Erythroblast (primary cell): ENCODE results near the gene CETN1.

Source experiments
- DNase-seq, 2 experiments: peaks; one replicate each; lab custom pipeline; 2025; lab: John Stamatoyannopoulos, UW
- GATA1 ChIP-seq: IDR thresholded peaks from 2 replicates; pipeline ENCODE4 v1.6.1; 2011; ENCODE audit warnings: low read depth, mild to moderate bottlenecking, control low read depth, low read length, moderate library complexity
- POLR2A ChIP-seq: IDR thresholded peaks from 2 replicates; pipeline ENCODE4 v1.6.1; 2011; ENCODE audit warnings: mild to moderate bottlenecking, low read length

Gene CETN1

DNA sequence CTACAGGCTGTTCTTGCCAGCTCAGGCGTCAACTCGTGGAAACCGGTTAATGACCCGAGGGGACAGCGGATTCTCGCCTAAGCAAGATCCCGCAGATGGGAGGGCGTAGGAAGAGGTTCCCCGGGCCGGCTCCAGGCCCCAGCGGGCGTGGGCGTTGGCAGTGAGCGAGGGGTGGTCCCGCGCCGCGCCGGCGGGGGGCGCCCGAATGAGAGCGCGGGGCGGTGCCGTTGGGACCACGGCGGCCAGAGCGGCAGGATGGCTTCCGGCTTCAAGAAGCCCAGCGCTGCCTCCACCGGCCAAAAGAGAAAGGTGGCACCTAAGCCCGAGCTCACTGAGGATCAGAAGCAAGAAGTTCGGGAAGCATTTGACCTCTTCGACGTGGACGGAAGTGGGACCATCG lies at the start of gene CETN1:
TSS of gene CETN1 (plus strand) at position 227 of the 400 bp plus-strand sequence. CDS start at position 256, 29 bp downstream.
- no peak for TF ChIP-seq POLR2A
- TF ChIP-seq GATA1, result no peak
- no peak for DNase-seq

DNA sequence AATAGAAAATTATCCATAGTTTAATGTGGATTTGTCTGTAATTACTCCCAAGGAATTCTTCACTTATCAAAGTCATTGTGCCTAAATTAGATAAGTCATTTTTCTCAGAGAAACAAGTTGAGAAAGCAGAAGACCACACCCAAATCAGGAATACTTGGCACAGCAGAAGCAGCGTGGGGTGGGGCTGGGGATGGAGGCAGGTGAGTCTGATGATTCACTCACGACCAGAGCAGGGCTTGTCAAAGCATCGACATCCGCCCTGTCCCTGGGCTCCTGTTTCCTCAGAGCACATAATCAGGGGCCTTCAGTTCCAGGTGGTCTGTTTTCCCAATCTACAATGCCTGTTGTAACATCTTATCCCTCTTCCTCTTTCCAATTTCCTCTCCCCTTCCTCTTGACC lies 48.2 kb upstream of the CETN1 start:
- TF ChIP-seq POLR2A (no peak), GATA1 (no peak)

DNA sequence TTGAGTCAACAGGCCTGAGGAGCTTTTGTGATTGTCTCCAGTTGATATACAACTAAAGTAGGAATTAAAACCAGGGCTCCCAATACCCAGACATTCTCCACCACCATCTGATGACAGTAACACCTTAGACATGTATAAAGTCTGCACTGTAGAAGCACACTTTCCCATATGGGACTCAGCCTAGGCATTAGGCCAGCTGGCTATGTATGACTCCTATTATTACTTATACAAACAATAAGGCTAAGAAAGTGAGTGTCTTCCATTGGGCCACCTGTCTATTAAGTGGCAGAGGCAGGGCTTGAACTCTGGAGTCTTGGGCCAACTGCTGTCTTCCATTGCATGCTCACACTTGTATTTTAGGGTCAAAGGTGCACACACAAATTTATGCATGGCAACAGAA lies 47.5 kb upstream of the CETN1 start:
- DNase-seq, result no peak
- TF ChIP-seq POLR2A (no peak), GATA1 (no peak)

More for the DNA sequence above, 48.2 kb upstream of the CETN1 start:
- DNase-seq, result no peak

DNA sequence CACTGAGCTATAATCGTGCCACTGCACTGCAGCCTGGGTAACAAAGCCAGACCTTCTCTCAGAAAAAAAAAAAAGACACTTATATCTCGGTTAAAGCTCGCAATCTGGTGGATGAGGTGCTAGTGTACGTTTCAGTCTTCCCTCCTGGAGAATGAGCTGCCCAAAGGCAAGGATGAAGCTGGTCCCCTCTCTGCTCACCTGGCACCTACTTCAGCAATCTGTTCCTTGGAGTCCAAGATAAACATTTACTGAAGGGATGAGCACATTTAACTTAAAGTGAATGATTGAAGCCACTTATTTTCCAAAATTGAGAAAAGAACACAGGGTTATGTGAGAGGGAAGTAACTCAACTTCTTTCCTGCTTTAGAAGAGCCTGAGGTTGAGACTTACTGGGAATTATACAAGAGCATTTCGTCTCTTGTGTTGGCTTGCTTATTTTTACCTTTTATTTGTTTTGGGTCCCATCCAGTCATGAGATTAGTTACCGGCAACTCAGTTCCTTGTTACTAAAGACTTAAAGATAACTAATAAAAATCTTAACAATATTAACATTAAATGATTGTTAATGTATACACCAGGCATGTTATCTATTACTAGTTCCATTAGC lies 46.1 kb upstream of the CETN1 start:
- DNase-seq, result no peak

DNA sequence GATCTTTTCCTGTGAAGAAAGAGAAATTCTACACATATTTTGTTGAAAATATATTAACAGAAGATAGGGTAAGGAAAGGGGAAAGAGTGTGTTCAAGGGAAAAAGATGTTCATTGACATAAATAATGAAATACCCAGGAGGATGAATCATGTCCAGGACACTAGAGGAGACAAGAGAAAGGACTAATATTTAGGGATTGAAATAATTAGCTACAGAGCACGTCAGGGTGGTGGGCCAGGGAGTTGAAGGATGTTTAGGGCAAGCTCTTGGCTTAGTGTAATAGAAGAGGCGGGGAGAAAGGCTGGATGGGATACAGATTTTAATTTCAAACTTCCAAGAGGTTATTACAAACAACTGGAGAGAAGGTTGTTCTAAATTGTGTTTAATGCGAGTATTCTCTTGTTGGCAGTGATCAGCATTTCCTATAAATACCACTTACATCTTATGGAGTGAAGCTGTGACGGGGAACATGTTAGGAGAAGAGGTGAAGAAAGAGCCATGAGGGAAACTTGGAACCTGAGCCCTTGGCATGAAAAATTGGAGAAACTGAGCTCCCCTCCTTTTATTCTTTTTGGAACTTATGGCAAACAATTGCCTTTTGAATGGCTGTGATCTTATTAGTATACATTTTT lies 36.6 kb upstream of the CETN1 start:
- TF ChIP-seq GATA1 (no peak), POLR2A (no peak)
- no peak for DNase-seq

More for the DNA sequence above, 46.1 kb upstream of the CETN1 start:
- TF ChIP-seq GATA1 (no peak), POLR2A (no peak)

DNA sequence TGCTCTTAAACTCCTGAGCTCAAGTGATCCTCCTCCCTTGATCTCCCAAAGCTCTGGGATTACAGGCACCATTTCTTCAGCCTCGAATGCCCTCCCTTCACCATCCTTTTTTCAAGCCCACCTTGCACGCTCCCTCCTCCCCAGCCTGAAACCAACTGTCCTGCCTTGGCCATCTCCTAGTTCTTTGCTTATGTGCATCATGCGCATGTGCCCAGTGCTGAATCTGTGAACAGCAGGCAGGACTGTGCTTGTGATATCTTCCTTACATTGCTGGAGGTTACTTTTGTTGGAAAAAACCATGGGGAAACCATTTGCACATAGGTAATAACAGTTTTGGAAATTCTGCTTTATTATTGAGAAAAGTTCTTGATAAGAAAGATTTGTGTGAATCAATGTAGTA lies 30.2 kb upstream of the CETN1 start:
- no peak for TF ChIP-seq POLR2A
- TF ChIP-seq GATA1, result no peak
- no peak for DNase-seq

DNA sequence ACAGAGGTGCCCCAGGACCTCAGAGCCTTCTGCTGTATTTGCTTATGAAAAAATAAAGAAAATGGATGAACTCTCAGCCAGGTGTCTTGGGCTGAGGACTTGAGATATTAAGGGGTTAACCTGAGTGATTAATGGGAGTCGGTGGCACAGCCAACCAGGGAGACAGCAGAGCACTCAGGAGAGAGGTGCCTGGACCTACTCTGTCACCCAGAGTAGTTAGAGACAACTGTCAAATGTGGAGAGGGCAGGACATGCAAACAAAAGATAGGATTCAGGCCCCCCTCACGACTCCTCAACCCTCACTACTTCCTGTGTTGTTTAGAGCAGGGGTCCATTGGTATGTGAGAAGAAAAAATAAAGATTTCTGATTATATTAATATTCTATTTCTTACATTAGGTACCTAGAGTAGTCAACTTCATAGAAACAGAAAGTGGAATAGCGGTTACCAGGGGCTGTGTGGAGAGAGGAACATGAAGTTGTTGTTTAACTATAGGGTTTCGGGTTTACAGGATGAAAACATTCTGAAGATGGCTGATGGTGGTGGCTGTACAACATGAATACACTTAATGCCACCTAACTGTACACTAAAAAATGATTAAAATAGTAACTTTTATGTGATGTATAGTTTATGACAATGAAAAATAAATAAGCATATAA lies 28.6 kb upstream of the CETN1 start:
- no peak for DNase-seq
- TF ChIP-seq GATA1 (no peak), POLR2A (no peak)

DNA sequence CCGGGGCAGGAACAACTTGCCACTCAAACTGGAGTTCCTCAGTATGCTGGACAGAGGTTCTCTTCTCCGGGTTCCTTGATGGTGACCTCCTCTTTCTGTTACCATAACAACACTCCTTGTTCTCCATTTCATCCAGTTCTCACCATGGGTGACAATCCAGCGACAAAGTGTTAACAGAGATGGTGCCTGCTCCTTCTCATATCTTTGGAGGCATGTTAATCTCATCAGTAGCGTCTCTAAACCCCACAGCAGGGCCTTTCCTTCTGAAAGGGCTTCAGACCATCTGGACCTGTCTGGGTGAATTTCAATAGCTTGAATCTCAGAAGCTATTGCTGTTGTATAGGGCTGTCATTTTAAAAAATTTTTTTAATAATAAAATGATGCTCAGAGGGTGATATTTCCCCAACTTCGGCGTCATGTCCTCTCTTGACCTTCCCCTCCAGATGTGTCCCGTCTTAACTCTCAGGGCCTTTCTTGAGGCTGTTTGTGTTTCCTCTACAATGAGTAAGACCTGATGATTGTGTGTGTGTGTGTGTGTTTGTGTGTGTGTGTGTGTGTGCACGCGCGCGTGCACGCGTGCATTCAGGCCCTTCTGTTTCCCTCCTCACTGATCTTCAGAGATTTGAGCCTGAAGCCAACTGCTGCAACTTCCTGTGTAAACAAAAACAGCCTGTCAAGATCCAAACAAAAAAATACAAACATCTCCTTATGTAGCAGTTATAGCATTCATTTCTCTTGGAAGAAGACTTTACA lies 24.3 kb upstream of the CETN1 start:
- TF ChIP-seq POLR2A (no peak), GATA1 (no peak)

DNA sequence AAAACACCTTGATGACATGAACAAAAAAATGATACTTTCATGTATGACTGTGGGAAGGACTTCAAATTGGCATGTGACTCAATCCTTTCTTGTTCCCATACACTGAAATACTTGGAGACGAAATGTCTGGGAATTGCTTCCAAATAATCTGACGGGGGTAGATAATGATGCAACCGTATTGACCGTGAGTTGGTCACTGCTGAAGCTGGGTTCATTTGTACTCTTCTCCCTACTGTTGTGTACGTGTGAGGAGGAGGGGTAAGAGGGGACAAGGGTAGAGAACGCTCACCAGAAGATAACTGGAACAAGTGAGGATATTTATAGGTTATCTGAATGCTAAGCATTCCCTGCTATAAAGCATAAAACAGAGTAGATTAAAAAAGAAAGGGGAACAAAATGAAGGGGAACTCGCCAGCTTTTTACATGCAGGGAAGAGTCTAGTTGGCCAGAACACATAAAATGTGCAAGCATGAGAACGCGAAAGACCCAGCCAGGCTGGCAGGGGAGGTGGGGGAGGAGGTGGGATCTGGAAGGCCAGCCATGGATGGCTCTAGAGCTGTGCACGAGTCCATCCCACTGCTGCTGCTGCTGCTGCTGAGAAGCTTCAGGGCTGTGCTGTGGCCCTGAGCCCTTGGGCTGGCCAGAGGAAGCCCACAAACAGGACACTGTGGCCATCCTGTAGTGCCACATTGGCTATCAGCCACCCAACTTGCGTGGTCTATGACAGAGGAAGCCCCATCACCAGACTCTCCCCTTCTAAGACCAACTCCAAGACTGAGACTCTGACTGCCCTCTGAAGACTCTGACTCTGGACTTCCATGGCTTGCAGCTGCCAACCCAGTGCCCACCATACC lies 15.2 kb upstream of the CETN1 start:
- no peak for TF ChIP-seq POLR2A
- TF ChIP-seq GATA1, result no peak
- DNase-seq, result no peak

More for the DNA sequence above, 24.3 kb upstream of the CETN1 start:
- no peak for DNase-seq

DNA sequence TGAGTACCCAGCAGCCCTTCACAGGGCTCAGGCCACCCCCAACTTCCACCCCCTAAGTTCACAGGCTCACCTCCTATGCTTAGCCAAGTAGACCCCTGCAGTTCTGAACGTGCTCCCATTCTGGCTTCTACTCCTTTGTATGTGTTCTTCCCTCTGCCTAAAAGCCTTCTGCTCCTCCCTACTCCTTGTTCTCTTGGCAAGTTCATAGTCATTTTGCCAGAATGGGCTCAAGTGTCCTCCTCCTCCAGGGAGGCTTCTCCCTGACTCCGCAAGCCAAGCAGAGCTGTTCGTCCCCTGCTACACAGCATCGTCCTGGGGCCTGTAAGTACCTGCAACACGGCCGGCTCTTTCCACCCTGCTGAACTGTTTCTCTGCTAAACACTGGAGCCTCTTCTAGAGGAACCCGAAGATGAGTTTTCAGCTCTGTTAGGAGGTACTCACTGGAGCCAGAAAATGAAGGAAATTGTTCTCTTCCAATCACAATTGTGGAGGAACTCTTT lies 14.6 kb upstream of the CETN1 start:
- no peak for DNase-seq

DNA sequence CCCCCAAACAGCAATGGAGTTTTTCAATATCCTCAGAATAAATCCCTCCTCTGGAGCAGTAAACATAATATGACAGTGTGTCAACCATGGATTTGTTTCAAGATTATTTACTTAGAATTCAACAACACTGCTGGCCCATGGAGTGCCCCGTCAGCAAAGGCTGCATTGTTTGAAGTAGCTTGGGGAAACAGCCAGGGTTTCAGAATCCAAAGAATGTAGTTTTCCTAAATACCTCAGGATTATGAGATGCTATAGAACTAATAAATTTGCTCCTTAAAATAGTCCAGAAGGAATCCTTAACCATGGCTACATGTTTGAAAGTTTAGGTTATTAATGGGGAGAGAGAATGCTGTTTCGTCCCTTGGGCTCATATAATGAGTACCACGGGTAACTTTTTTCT lies 13.1 kb upstream of the CETN1 start:
- TF ChIP-seq POLR2A (no peak), GATA1 (no peak)
- DNase-seq, result no peak

More for the DNA sequence above, 14.6 kb upstream of the CETN1 start:
- TF ChIP-seq POLR2A (no peak), GATA1 (no peak)

DNA sequence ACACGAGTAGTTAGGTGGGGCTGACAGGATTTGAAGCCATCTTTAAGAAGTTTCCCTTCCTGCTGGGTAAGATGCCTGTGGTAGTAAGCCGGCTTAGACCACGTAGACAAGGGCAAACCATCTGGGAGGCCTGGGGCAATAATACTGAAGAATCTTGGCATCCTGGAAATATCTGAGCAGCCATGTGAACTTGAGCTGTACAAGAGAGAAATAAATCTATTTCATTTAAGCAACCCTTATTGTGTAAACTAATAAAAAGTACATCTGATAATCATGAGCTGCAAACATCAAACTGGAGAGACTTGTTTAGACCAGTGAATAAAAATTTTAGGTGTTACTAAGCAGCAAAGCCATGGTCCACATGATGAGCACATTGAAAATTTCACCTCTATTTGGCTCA lies 11.4 kb upstream of the CETN1 start:
- DNase-seq, result no peak
- no peak for TF ChIP-seq POLR2A

DNA sequence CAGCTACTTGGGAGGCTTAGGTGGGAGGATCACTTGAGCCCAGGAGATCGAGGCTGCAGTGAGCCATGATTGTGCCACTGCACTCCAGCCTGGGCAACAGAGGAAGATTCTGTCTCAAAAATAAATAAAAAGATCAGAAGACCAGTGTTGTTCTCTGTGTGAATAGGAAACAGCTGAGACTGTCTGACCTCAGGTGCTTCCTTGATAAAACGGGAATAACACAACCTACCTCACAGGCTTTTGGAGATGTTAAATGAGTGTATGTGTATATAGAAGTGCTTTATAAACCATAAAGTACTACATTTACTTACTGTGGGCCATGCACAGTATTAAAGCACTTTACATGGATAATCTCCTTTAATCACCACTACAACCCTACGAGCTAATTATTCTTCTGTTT lies 9.9 kb upstream of the CETN1 start:
- TF ChIP-seq POLR2A (no peak), GATA1 (no peak)
- no peak for DNase-seq
